Stimulated activated CD4-positive, alpha-beta T cell treated with anti-CD3 and anti-CD28 coated beads, Interleukin-2, amount 100 ng/mL, for 24 hours (primary cell): Measurements from ENCODE around the gene SCT.
"Not testable (repeated sequence)": the region's sequence is repeated elsewhere in the genome, so short reads cannot be mapped to it uniquely, and the experiment has no call there.

Experiments
- DNase-seq, 2 donors: peaks; one replicate each; pipeline ENCODE4 v3.0.0-alpha.2; 2020

Gene SCT, protein sequence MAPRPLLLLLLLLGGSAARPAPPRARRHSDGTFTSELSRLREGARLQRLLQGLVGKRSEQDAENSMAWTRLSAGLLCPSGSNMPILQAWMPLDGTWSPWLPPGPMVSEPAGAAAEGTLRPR

DNA sequence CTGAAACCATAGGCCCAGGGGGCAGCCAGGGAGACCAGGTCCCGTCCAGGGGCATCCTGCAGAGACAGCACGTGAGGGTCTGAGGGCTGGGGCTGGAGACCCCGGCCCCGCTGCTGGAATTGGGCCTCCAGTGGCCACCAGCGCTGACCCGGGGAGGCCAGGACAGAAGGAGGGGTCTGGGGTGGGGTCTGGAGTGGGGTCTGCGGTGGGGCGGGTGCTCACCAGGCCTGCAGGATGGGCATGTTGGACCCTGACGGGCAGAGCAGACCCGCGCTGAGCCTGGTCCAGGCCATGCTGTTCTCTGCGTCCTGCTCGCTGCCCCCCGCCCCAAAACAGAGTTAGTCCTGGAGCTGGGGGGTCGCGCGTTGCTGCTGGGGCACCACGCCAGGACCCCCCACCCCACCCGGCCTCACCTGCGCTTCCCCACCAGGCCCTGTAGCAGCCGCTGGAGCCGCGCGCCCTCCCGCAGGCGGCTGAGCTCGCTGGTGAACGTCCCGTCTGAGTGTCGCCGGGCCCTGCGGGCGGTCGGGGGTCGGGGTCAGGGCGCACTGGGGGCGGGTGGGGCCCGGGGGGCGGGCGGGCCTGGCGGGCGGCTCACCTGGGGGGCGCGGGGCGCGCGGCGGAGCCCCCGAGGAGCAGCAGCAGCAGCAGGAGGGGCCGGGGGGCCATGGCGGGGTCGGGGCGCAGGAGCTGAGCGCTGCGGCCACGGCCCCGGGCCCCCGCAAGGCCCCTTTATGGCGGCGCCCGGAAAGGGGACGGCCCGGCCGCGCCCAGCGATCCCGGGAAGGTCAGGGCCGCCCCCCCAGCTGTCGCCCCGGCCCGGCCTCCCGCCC is at the start of gene SCT:
TSS of gene SCT (minus strand) at position 707 of the 833 bp plus-strand sequence. CDS start at position 669, 38 bp downstream.
- DNase-seq, result no peak

DNA sequence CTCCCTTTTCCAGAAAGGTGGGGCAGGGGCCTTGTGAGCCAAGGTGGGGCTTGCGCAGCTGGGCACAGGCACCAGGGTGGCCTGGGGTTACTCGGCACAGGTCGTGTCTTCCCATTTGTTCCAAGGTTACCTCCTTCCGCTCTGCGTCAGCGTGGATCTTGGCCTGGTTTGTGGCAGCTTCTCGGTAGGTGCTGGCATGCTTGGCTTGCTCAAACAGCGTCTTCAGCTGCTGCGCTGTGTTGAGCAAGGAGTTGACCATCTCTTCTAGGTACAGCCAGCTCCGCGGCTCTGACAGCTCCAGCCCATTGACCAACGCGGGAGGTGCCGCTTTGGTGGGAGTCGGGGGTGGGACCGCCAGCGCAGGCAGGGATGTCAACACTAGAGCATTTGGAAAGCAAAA is 47.4 kb upstream of the SCT start:
- no peak for DNase-seq

DNA sequence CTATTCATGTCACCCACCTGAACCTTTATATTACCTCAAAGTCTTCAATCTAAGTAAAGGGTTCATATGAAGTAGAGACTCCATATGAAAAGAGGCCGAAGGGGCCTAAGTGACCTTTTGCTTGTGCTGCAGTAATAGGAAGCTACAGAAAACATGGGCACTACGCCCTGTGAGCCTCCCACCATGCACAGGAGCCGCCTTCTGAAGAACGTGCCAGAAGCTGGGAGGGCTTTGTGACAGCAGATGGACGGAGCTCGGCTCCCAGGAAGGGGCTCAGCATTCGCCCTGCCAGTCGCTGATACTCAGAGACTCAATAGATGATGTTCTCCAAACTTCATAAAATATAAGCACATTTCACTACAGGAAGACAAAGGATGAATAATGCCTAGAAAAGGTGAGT is 46.9 kb upstream of the SCT start:
- DNase-seq, result no peak

DNA sequence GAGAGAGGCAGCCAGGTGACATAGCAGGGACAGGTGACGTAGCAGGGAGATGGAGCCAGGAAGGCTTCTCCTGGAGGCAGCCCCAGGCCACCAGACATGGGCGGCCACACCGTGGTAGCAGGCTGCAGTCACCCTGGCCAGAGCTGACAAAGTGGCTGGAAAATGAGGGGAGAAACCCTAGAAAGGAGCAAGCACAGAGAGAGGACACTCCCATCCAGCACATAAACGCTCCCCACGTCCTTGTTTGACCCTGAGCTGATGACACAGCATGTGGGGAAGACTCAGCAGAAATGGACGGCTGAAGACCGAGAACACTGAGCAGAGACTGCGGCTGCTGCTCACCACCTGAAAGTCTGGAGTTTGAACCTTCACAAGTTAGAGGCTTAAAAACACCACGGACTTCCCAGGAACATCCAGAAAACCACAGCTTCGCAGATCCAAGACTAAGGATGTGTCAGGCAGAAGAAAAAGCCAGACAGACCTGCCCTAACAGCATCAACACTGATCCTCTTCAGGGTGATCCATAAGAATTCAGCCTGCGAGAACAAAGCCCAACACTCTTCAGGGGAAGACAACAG is 38.8 kb upstream of the SCT start:
- no peak for DNase-seq

DNA sequence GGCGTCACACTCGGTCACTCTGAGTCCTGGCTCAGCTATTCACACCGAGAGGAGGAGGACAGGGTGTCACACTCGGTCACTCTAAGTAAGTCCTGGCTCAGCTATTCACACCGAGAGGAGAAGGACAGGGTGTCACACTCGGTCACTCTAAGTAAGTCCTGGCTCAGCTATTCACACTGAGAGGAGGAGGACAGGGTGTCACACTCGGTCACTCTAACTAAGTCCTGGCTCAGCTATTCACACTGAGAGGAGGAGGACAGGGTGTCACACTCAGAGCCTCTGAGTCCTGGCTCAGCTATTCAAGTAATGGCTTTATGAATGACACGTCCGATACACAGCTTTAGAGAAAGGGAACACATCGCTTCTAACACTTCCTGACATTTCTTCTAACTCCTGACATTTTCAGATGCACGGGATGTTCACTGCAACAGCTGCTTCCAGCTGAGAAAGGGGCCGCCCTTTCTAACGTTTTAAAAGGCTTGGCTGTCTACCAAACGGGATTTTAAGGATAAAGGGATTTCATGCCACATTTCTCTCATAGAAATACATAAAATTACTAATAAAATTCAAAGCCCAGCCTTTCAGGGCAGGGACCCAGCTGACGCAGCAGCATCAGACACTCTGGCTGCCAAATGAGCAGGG is 38.2 kb upstream of the SCT start:
- no peak for DNase-seq

DNA sequence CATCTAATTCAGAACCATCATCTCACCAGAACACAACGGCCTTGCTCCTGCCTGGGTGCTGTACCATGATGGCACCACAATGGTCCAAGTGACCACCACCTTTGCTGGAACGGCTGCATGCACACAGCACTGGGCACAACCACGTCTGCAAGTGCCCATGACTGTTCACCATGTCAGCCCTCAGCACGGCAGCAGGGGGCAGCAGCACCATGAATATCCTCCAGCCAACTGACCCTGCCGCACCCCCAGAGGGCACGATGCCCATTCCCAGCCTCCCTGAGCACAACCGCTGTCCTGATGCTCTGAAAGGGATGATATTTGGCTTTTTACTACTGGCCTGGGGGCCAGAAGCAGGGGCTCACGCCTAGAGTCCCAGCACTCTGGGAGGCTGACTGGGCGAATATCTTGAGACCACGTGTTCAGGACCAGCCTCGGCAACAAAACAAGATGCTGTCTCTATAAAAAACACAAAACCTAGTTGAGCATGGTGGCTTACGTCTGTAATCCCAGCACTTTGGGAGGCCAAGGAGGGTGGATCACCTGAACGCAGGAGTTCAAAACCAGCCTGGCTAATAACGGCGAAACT is 35.8 kb upstream of the SCT start:
- DNase-seq, result peak; percentile 40 to 44

DNA sequence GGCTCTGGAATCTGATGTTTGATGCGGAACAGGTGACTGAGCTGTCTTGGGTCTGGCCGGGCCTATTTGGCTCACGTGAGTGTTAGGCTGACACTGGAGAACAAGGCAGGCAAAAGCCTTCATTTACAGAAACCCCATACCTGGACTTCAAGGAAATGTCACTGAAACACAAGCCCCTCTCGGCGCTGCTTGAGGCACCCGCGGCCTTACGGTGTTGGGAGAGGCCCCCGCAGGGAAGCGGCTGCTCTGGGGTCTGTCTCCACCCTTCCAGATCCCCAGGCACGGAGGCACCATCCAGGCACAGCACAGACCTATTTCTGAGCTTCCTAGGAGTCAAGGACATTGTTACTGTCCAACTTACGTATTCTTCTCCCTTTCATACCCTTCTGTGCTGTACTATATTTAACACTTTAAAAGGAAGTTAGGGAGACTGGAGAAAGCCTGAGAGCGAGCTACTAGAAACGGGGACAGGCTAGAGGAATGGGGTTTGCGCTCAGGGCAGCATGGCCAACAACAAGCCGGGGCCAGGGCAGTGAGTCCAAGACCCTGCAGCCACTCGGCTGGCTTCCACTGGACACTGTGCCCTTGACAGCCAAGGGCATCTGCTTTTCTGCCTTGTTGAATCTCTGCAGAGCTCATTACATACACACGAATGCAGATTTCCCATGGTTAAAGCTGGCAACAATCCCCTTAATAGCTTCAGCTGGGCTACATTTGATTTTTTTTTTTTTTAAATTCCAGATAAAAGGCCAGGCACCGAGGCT is 33.9 kb upstream of the SCT start:
- DNase-seq, result no peak

DNA sequence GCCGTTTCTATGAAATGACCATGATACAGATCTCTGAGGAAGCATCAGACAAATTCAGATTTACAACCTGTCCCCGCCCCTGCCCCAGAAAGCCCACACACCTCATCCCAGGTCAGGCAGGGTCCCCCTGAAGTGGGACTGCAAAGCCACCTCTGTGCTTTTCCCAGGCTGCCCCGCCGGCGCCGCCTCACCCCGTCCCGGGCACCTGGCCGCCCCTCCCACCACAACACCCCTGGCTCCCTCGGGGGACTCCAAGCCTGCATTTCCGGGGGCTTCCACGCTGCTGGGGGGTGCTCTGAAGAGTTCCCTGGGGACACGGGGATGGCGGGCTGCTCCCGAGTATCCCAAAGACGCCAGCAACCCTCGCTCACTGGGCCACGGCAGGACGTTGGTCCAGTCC is 33.3 kb upstream of the SCT start:
- DNase-seq, result no peak

DNA sequence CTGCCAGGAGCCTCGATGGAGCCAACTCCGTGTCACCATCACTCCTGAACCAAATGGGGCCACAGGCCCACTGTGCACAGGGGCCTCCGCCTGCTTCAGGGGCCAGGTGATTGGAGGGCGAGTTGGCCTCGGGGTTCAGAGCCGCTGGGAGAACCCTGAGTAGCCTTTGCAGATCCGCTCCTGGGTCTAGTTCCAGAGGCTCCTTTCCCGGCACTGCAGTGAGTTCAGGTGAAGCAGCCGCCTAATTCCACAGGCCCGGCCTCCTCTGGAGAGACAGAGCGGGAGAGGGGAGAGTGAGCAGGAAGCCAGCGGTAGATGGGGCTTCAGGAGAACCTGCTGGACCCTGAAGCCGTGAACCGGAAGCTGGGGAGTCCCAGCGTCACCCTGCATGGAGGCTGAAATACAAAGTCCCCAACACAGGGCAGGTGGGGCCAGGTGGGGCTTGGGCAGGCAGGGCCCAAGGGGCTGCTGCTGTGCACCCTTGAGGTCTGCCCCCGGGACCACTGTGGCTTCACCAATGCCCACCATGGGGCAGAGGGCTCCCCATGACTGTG is 32.6 kb upstream of the SCT start:
- DNase-seq, result no peak

DNA sequence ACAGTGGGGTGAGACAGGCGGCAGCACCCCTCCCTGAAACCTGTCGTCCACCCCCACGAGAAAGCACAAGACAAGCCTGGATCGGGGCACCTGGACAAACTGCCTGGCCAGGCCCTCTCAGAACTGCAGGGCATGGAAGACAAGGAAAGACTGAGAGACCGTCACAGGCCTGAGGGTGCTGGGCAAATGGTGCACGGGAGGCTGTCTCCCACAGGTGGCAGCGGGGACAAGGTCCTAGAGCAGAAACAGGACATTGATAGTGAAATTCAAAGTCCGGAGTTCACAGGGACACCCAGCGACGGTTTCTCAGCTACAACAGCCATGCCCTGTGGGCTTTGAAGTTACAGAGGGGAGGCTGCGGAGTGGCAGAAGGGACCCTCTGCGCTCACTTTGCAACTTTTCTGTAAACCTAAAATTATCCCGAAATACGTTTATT is 30.7 kb upstream of the SCT start:
- no peak for DNase-seq

DNA sequence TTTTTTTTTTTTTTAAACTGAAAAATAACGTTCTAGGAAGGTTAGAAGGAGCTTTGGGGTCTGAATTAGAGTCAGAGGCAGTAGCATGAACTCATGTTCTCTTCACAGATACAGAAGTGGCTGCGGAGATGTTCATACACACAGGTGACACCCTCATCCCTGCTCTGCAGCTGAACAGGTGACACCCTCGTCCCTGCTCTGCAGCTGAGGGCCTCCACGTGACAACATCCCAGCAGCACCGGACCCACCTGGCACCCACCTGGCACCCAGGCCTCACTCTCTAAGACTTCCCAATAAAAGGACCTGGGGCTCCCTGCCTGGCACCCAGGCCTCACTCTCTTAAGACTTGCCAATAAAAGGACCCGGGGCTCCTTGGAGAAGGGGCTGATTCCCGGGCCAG is 29.9 kb upstream of the SCT start:
- DNase-seq, result no peak

DNA sequence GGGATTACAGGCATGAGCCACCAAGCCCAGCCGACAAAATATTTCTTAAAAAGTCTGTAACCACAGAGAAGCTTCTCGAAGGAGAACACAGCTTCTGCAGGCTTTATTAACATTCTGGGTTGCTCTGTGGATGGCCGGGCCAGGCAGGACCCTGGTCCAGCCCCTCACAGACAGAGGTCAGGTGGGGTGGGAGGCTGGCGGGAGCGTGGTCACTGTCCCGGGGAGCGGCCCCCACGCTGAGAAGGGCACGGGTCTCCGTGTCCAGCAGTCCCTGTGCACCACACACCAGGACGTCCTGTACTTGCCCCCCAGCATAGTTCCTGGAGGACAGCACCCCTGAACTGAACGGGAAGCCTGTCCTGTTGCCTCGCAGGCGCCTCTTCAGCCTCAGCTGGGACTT is 29.4 kb upstream of the SCT start:
- no peak for DNase-seq

DNA sequence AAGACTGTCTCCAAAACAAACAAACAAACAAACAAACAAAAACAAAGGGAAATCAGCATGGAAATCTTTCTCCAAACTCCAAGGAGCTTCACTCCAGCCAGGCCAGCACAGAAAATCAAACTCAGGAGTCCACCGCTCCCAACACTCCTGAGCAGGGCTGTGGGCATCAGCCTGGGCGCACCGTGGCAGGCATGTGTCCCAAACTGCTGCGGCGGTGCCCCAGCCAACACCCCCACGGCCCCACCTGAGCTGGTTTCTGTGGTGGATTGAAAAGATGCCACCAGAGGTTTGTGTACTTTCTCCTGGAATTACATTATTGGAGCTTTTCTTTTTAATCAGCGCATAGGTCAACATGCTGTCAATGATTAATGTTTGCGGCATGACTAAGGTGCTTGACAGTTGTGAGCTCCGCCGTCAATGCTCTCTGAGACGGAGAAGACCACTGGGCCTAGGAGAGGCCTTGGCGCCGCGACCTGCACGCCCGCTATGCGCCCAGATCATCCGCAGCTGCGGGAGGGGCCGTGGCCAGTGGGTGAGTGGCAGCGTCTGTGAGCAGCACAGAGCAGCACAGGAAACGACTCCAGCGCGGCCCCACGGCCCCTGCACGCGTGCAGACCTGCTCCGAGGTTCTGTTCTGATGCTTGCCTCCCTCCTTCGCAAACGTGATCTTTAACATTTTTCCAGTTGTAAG is 28.2 kb upstream of the SCT start:
- DNase-seq, result no peak

DNA sequence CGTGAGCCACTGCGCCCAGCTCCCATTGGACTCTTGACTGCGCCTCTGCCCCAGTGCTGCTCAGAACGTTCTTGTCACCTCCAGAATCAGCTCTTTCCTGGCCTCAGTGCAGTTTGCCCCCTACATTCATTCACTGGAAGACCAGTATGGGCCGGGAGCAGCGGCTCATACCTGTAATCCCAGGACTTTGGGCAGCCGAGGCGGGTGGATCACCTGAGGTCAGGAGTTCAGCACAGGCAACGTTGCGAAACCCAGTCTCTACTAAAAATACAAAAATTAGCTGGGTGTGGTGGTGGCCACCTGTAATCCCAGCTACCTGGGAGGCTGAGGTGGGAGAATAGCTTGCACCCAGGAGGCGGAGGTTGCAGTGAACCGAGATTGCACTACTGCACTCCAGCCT is 27.5 kb upstream of the SCT start:
- not testable (repeated sequence) for DNase-seq

DNA sequence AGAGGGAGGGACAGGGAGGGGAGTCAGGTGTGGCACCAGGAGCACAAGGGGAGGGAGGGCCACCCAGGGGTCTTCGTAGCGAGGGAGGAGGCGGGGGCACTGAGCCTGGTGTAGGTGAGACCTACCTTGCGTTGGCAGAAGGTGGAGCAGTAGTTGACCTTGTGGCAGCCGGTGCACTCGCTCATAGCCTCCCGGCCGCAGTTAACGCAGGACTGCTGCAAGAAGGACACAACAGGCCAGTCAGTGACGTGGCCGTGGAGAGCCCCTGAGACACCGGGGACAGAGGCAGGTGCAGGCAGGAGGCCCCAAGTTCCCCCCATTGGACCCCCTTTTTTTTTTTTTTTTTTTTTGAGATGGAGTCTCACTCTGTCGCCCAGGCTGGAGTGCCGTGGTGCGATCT is 26.9 kb upstream of the SCT start:
- DNase-seq, result no peak

DNA sequence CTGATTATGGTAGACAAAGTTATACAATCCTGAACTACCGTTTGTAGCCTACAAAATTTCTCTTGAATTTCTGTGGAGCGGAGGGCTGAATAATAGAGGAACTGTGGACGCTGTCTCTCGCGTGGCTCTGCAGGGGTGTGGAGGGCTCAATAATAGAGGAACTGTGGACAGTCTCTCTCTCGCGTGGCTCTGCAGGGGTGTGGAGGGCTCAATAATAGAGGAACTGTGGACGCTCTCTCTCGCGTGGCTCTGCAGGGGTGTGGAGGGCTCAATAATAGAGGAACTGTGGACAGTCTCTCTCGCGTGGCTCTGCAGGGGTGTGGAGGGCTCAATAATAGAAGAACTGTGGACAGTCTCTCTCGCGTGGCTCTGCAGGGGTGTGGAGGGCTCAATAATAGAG is 26.2 kb upstream of the SCT start:
- not testable (repeated sequence) for DNase-seq

DNA sequence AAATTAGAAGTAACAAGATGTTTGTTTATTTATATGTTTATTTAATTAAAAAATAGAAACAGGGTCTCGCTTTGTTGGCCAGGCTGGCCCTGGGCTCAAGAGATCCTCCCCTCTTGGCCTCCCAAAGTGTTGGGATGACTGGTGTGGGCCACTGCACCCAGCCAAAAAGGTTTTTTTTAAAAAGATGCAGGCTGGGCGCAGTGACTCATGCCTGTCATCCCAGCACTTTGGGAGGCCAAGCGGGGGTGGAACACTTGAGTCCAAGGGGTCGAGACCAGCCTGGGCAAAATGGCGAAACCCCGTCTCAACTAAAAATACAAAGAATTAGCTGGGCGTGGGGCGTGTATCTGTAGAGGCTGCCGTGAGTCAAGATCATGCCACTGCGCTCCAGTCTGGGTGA is 23.5 kb upstream of the SCT start:
- DNase-seq, result no peak

DNA sequence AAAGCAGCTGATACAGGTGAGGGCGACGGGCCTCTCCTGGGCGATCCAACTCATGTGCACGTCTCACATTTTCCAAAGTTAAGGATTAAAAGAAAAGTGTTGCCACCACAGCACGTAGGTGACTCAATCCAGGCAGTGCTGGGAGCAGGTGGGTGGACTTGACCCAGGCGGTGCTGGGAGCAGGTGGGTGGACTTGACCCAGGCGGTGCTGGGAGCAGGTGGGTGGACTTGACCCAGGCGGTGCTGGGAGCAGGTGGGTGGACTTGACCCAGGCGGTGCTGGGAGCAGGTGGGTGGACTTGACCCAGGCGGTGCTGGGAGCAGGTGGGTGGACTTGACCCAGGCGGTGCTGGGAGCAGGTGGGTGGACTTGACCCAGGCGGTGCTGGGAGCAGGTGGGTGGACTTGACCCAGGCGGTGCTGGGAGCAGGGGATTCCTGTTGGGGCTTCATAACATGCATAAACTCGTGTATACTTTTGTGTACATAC is 20.7 kb upstream of the SCT start:
- not testable (repeated sequence) for DNase-seq

DNA sequence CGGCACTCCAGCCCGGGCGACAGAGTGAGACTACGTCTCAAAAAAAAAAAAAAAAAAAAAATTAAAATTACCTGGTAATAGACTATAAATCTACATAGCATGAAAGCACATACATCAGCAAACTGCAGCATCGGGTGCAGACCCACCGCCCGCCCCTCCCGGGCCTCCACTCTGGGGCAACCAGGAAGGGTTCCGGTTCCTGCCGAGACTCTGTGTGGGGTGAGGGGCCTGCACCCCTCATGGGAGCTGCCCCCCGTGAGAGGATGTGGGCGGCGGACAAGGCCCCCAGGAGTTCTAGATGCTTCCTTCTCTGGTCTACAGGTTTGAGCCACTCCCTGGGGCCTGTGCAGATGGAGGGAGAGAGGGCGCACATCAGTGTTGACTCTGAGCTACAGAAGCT is 19.2 kb upstream of the SCT start:
- no peak for DNase-seq

DNA sequence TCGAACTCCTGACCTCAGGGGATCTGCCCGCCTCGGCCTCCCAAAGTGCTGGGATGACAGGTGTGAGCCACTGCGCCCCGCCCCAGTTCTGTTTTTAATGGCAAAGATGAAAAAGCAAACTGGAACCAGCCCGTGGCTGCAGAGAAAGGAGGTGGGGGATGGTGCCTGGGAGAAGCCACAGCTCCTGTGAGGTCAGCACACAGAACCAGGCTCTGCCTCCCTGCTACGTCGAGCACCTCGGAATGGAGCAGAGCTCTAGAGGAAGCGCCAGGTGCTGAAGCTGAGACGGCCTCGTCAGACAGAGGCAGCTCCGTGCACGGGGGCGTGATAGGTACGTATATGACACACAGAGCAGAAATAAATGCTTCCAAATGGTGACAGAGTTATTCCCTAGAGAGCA is 18.6 kb upstream of the SCT start:
- DNase-seq, result no peak
